ENCODE results near the gene SSX3.
"Not testable (repeated sequence)": the region's sequence is repeated elsewhere in the genome, so short reads cannot be mapped to it uniquely, and the experiment has no call there.

SSX3 gene, protein sequence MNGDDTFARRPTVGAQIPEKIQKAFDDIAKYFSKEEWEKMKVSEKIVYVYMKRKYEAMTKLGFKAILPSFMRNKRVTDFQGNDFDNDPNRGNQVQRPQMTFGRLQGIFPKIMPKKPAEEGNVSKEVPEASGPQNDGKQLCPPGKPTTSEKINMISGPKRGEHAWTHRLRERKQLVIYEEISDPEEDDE

DNA sequence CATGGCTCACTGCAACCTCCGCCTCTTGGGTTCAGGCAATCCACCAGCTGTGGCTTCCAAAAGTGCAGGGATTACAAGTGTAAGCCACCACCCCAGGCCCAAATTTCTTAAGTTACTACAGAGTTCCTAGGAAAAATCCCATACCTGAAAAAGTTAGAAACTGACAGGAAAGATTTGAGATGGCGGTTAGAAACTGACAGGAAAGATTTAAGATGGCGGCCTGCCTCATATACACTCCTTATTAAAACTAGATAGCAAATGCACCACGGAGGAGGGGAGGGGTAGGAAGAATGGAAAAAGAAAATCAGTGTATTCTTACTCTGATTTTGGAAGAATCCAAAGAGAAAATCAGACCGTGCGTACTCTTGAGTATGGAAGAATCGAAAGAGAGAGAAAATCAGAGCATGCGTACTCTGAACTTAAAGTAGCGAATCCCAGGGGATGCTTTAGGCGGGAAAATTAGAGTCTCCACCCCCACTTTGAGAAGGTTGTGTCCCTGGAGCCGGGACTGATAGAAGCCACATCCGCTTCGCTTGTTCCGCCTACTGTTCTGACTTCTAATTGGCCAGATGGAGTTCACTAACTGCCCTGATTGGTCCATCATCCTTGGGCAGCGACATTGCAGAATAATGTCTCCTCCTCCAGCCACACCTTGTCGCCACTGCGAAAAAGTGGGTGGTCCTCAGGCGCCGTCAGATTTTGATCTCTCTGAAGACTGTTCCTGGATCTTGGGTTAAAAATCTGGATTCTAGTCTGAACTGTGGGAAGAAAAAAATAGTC lies at the start of gene SSX3:
Gene SSX3 (minus strand): TSS at position 389 of the 780 bp plus-strand sequence. CDS start 1,454 bp downstream, outside the sequence.
- not testable (repeated sequence) for DNase-seq

DNA sequence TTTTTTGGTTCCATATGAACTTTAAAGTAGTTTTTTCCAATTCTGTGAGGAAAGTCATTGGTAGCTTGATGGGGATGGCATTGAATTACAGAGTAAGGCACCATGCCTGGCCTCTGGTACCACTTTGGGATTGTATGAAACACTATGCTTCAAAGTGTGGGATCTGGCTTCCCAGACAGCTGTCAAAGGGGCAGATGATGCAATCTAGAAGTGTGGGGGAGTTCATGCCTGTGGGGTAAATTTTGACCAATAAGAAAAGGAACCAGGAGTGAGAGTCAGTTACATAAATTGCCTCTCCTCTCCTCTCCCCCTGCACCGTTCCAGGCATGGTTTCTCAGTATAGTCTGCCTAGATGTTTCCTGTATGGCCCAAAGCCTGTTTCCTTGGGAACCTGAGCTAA lies 41.3 kb upstream of the SSX3 start:
- not testable (repeated sequence) for DNase-seq

DNA sequence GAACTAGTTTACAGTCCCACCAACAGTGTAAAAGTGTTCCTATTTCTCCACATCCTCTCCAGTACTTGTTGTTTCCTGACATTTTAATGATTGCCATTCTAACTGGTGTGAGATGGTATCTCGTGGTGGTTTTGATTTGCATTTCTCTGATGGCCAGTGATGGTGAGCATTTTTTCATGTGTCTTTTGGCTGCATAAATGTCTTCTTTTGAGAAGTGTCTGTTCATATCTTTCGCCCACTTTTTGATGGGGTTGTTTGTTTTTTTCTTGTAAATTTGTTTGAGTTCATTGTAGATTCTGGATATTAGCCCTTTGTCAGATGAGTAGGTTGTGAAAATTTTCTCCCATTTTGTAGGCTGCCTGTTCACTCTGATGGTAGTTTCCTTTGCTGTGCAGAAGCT lies 40.4 kb upstream of the SSX3 start:
- DNase-seq, result not testable (repeated sequence)

DNA sequence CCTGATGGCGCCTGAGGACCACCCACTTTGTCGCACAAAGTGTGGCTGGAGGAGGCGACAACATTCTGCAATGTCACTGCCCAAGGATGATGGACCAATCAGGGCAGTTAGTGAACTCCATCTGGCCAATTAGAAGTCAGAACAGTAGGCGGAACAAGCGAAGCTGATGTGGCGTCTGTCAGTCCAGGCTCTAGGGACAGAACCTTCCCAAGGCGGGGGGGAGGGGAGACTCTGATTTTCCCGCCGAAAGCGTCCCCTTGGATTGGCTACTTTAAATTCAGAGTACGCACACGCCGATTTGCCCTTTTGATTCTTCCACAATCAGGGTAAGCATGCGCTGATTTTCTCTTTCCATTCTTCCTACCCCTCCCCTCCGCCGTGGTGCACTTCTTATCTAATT lies 26.7 kb upstream of the SSX3 start, which contains the start of gene SSX4:
Gene SSX4 (plus strand): TSS at position 301 of the 400 bp plus-strand sequence. CDS start 515 bp downstream, outside the sequence.
- DNase-seq, result not testable (repeated sequence)

DNA sequence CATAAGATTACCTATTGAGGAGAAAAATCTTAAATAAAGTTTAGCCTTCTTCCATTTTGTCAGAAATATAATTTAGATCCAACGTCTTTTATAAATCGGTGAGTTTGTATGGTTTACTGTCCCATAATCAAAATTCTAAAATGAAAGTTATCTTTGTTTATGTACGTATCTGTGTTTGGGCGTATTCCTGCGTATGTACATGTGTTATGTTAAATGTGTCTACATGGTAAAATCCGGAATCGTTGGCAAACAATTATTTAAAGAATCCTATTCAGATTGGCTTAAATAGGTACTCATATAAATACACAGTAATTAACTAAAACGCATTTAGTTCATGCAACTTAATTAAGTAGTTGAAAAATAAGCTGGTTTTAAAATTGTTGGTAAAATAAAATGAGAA lies 13.9 kb upstream of the SSX3 start:
- not testable (repeated sequence) for DNase-seq

DNA sequence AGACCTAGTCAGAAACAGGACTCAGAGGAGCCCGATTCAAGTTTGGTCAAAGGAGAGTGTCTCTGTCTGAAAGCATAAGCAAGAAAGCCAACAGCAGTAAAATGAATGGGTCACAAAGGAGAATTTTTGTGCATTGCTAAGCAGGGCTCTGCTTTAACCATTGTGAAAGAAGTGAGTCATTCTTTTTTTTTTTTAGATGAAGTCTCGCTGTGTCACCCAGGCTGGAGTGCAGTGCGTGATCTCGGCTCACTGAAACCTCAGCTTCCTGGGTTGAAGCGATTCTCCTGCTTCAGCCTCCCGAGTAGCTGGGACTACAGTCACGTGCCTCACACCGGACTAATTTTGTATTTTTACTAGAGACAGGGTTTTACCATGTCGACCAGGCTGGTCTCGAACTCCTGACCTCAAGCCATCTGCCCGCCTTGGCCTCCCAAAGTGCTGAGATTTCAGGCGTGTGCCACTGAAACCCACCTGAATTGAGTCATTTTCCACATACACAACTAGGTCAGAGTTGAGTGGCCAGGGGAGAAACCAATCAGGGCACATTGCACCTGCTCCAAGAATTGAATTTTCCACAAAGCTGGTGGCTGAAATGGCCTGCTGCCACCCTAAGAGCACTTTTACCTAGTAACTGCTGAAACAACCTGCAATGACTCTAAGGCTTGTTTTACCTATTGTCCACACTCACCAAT lies 11.4 kb upstream of the SSX3 start:
- not testable (repeated sequence) for DNase-seq

DNA sequence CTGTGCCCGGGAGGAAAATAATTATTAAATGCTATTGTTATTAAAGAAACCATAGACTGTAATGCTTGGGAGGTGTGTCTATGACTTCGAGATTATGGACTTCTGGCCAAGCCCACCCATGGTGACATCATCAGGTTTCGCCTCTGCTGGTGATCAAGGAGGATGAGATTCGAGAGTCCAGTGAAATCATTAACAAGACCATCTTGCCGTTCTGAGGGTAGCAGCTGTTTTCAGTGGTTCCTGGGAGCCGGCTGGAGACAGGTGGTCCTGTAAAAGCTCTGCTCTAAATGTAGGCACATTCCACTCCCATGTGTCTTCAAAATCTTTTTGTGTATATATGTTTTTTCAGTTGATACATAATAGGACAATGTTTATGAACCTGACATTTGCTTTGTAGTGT lies 2.8 kb upstream of the SSX3 start:
- DNase-seq, result not testable (repeated sequence)

DNA sequence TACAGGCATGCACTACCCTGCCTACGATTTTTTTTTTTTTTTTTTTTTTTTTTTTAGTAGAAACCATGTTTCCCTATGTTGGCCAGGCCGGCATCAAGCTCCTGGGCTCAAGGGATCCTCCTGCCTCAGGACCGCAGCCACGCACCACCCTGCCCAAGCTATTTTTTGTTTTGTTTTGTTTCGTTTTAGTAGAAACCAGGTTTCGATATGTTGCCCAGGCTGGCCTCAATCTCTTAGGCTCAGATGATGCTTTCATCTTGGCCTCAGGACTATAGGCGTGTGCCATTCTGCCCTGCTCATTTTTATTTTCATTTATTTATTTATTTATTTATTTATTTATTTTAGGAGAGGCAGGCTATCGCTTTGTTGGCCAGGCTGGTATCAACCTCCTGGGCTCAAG lies 1.2 kb upstream of the SSX3 start:
- DNase-seq, result no peak

DNA sequence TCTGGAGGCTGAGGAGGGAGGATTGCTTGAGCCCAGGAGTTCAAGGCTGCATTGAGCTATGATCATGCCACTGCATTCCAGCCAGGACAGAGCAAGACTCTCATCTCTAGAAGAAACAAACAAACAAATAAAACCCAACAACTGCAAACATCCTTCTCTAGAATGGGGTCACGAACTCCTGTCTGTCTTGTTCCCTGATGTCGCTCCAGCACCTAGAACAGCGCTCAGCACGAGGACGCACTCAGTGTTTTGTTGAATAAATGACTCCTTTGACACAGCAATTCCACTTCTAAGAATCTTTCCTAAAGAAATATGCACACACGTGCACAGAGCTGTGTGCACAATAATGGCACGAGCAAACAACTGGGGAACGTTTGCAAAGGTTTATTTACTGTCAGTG lies 10.4 kb downstream of the SSX3 start:
- not testable (repeated sequence) for DNase-seq

DNA sequence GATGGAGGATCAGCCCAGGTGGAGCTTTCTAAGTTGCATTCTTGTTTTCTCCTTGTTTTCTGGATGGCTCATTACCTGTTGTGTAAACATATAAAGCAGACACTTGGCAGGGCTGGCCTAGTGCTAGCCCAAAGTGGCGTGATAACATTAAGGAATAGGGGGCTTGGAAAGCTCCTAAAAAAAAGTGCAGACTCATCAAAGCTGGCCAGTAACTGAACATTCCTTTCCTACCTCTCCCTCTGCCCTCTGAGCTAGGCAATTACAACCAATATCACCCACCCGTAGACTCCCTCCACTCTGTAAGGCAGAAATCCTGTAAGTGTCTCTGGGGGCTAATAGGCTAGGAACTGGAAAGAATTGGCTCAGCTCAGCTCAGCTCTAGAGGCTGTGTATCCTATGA lies 42.5 kb downstream of the SSX3 start:
- DNase-seq, result not testable (repeated sequence)

DNA sequence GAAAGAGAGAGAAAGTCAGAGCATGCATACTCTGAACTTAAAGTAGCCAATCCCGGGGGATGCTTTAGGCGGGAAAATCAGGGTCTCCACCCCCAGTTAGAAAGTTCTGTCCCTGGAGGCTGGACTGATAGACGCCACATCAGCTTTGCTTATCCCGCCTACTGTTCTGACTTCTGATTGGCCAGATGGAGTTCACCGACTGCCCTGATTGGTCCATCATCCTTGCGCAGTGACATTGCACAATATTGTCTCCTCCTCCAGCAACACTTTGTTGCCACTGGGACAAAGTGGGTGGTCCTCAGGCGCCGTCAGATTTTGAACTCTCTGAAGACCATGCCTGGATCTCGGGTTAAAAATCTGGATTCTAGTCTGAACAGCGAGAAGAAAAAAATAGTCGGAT lies 50.3 kb downstream of the SSX3 start:
- no peak for DNase-seq
